SW 1271 (cell line): ENCODE results near the gene ERMN.
A peak's percentile ranks its signal among the peaks of the same experiment; 100 is the strongest.
"Not testable (repeated sequence)": the region's sequence is repeated elsewhere in the genome, so short reads cannot be mapped to it uniquely, and the experiment has no call there.

Experiments
- DNase-seq, 2 experiments: peaks; one replicate each; lab custom pipeline; 2025; lab: John Stamatoyannopoulos, UW

The ERMN gene

GRCh38 chr2:157325786-157326185 is at the start of gene ERMN:
ERMN (minus strand) TSS chr2:157325824; CDS start chr2:157325642, 182 bp downstream.
- no peak for DNase-seq

- no peak for DNase-seq
Observed at GRCh38 chr2:157375384-157375783, 49.8 kb upstream of the ERMN start.

- not testable (repeated sequence) for DNase-seq
Observed at GRCh38 chr2:157368508-157368907, 42.9 kb upstream of the ERMN start.

GRCh38 chr2:157367704-157368103 is 42.1 kb upstream of the ERMN start:
- no peak for DNase-seq

- no peak for DNase-seq
Observed at GRCh38 chr2:157364257-157364974, 38.8 kb upstream of the ERMN start.

GRCh38 chr2:157363612-157364101 is 38.0 kb upstream of the ERMN start:
- no peak for DNase-seq

- DNase-seq, result no peak
Observed at GRCh38 chr2:157362627-157363026, 37.0 kb upstream of the ERMN start.

GRCh38 chr2:157361526-157361925 is 35.9 kb upstream of the ERMN start:
- no peak for DNase-seq

GRCh38 chr2:157359628-157360027 is 34.0 kb upstream of the ERMN start:
- DNase-seq, result no peak

GRCh38 chr2:157355618-157356017 is 30.0 kb upstream of the ERMN start:
- DNase-seq, result no peak

GRCh38 chr2:157349949-157350515 is 24.4 kb upstream of the ERMN start:
- no peak for DNase-seq

GRCh38 chr2:157348291-157348921 is 22.8 kb upstream of the ERMN start:
- no peak for DNase-seq

GRCh38 chr2:157345647-157346389 is 20.2 kb upstream of the ERMN start:
- DNase-seq, result no peak

- not testable (repeated sequence) for DNase-seq
Observed at GRCh38 chr2:157341381-157341780, 15.8 kb upstream of the ERMN start.

- no peak for DNase-seq
Observed at GRCh38 chr2:157339965-157340655, 14.5 kb upstream of the ERMN start.

- DNase-seq, result no peak
Observed at GRCh38 chr2:157337978-157338377, 12.4 kb upstream of the ERMN start.

- DNase-seq, result peak in 1 of 2 experiments; percentile 19
Observed at GRCh38 chr2:157336137-157337010, 10.8 kb upstream of the ERMN start.

- no peak for DNase-seq
Observed at GRCh38 chr2:157334797-157335196, 9.2 kb upstream of the ERMN start.

- DNase-seq, result no peak
Observed at GRCh38 chr2:157334335-157334734, 8.7 kb upstream of the ERMN start.

- DNase-seq, result no peak
Observed at GRCh38 chr2:157333304-157334047, 7.9 kb upstream of the ERMN start.
